ENCODE data around the gene CFAP92. TPM values are rescaled to one million over a fixed set of nuclear protein-coding genes. Genes with fewer than 3 reads are reported as not detected.
"Not testable (repeated sequence)": the region's sequence is repeated elsewhere in the genome, so short reads cannot be mapped to it uniquely, and the experiment has no call there.

Gene CFAP92
- total RNA-seq, 2 experiments from 2014 or later, result 0.10 TPM; not detected in 1

- ChIA-PET POLR2A (no interaction called here), CTCF (interaction anchor here (0.6 kb wide), 1 partner anchor 11 kb away, joined by 3 read pairs; no protein-coding TSS in a partner anchor)
- Mint-ChIP-seq H3K4me1 (peaks cover 52% of the 10 kb centered on the region), H3K4me3 (peak overlapping the region; percentile 21), H3K27me3 (no peaks in the 10 kb centered on the region), H3K36me3 (ENCODE audit: low read depth) (peaks cover 31% of the 10 kb centered on the region), H3K9me3 (no peaks in the 10 kb centered on the region), H3K27ac (no peak overlapping the region)
- no peak for DNase-seq
Measured at GRCh38 chr3:128881576-128881975, 112.3 kb downstream of the CFAP92 start.

DNA sequence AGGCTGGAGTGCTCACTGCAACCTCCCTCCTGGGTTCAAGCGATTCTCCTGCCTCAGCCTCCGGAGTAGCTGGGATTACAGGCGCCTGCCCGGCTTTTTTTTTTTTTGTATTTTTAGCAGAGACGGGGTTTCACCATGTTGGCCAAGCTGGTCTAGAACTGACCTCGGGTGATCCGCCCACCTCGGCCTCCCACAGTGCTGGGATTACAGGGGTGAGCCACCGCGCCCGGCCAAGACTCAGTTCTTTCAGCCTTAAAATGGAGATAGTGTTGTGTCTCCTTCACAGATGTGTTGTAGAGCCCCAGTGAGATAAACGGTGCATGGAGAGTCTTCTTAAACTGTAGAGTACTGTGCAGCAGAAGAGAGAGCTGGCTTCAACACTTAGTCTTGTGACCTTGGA lies 113.4 kb downstream of the CFAP92 start:
- POLR2A ChIA-PET, H3K27me3 Mint-ChIP-seq, DNase-seq, H3K9me3 Mint-ChIP-seq: not testable (repeated sequence)
- peaks cover 31% of the 10 kb centered on the region for H3K36me3 Mint-ChIP-seq (ENCODE audit: low read depth)
- H3K27ac Mint-ChIP-seq, result peak overlapping the region; percentile 98
- peaks cover 59% of the 10 kb centered on the region for H3K4me1 Mint-ChIP-seq
- CTCF ChIA-PET, result interaction anchor here (0.9 to 1.3 kb wide), 3 partner anchors 9 to 223 kb away, joined by 3 to 4 read pairs (median 3); no protein-coding TSS in a partner anchor
- H3K4me3 Mint-ChIP-seq, result peak overlapping the region; percentile 91

DNA sequence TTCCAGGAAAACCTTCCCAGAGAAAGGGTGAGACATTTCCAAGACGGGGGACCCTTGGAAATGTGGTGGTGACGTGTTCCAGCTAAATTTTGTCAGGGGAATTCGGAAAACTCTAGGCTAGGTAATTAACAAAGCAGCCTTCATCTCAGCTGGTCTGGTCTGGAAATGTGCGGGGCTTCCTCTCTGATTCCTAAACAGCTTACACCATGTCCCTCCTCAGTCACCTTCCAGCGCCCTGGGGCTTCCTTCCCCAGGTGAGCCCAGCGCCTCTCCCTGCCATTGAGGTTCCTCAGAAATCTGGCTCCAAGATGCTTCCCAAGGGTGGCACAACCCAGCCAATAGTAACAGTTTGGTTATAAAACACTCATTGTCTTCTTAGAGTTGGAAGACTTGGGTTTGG lies 113.9 kb downstream of the CFAP92 start:
- no peaks in the 10 kb centered on the region for H3K27me3 Mint-ChIP-seq
- CTCF ChIA-PET, result interaction anchor here (0.5 to 2.9 kb wide), 6 partner anchors 10 to 262 kb away, joined by 3 to 13 read pairs (median 4); no protein-coding TSS in a partner anchor
- DNase-seq, result no peak

GRCh38 chr3:128879125-128879969 lies 114.5 kb downstream of the CFAP92 start, which contains the start of gene ACAD9:
Gene ACAD9 (plus strand): TSS chr3:128879620. CDS start chr3:128879692, 72 bp downstream.
- ChIA-PET CTCF (interaction anchor here (0.5 to 5.3 kb wide), 15 partner anchors 8 to 362 kb away, joined by 3 to 23 read pairs (median 4); no protein-coding TSS in a partner anchor), POLR2A (interaction anchor here (1.0 to 1.5 kb wide), 3 partner anchors 36 to 91 kb away, joined by 3 read pairs; no protein-coding TSS in a partner anchor)
- Mint-ChIP-seq H3K27ac (peak within 1 kb of the TSS; percentile 98), H3K4me3 (peak within 1 kb of the TSS; percentile 91), H3K4me1 (peaks cover 61% of the 10 kb centered on the region), H3K9me3 (no peaks in the 10 kb centered on the region), H3K36me3 (ENCODE audit: low read depth) (peaks cover 27% of the 10 kb centered on the region), H3K27me3 (peaks cover 3% of the 10 kb centered on the region)
- DNase-seq, result peak; percentile 97

More for the DNA sequence above, 113.9 kb downstream of the CFAP92 start:
- Mint-ChIP-seq H3K9me3 (no peaks in the 10 kb centered on the region), H3K27ac (peak overlapping the region; percentile 98), H3K36me3 (ENCODE audit: low read depth) (peaks cover 30% of the 10 kb centered on the region), H3K4me3 (peak overlapping the region; percentile 91), H3K4me1 (peaks cover 61% of the 10 kb centered on the region)
- POLR2A ChIA-PET, result interaction anchor here (1.3 kb wide), 1 partner anchor 91 kb away, joined by 3 read pairs; no protein-coding TSS in a partner anchor

DNA sequence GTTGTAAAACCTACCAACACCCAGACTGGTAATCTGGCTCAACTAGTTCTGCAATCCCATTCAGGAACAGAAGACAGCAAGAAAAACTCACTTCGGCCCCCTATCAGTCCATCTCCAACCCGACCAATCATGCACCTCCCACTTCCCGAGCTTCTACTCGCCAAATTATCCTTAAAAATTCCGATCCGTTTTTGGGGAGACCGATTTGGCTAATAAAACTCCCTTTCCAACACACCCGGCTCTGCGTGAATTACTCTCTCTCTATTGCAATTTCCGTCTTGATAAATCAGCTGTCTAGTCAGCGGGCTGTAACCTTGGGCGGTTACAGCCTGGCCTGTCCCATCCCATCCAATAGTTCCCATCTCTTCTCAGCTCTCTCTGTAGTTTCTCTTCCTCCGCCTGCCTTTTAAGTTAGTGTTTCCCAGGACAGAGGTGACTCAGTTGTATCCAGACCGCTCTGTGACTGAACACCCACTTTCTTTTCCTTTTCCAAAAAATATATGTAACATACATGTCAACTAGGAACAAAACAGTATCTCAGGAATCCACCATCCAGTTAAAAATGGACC lies 115.2 kb downstream of the CFAP92 start:
- Mint-ChIP-seq H3K4me1 (peaks cover 54% of the 10 kb centered on the region), H3K9me3 (no peaks in the 10 kb centered on the region), H3K36me3 (ENCODE audit: low read depth) (peaks cover 21% of the 10 kb centered on the region), H3K27me3 (peaks cover 3% of the 10 kb centered on the region), H3K4me3 (peak overlapping the region; percentile 91), H3K27ac (peak overlapping the region; percentile 98)
- POLR2A ChIA-PET, result interaction anchor here (0.6 to 1.5 kb wide), 4 partner anchors 37 to 90 kb away, joined by 3 to 4 read pairs (median 3); no protein-coding TSS in a partner anchor
- CTCF ChIA-PET, result interaction anchor here (0.6 to 5.3 kb wide), 9 partner anchors 8 to 261 kb away, joined by 3 to 23 read pairs (median 5); no protein-coding TSS in a partner anchor
- peak; percentile 32 for DNase-seq

DNA sequence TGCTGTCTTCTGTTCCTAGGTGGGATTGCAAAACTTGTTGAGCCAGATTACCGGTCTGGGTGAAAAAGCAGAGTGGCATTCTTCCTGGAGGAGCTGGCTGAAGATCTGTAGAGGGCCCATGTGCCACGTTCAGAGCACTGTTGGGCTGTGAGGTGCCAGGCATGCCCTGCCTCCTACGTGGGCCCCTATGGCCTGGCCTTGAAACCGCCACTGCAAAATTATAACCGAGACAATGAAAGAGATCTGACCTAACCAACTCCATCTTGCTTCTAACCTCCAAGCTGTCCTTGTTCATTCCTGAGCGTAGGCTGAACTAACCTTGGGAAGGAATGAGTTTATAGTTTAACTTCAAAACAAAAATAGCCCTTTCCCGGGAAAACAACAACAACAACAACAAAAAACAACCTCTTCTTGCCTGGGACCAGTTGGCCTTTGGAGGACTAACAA lies 115.8 kb downstream of the CFAP92 start:
- Mint-ChIP-seq H3K27ac (peak overlapping the region; percentile 98), H3K4me1 (peaks cover 52% of the 10 kb centered on the region), H3K4me3 (peak overlapping the region; percentile 91), H3K9me3 (no peaks in the 10 kb centered on the region), H3K27me3 (peaks cover 3% of the 10 kb centered on the region), H3K36me3 (ENCODE audit: low read depth) (peaks cover 20% of the 10 kb centered on the region)
- ChIA-PET POLR2A (interaction anchor here (0.6 to 1.5 kb wide), 2 partner anchors 37 to 79 kb away, joined by 3 to 4 read pairs; no protein-coding TSS in a partner anchor), CTCF (interaction anchor here (1.2 to 5.3 kb wide), 7 partner anchors 11 to 260 kb away, joined by 3 to 23 read pairs (median 6); no protein-coding TSS in a partner anchor)
- DNase-seq, result no peak

DNA sequence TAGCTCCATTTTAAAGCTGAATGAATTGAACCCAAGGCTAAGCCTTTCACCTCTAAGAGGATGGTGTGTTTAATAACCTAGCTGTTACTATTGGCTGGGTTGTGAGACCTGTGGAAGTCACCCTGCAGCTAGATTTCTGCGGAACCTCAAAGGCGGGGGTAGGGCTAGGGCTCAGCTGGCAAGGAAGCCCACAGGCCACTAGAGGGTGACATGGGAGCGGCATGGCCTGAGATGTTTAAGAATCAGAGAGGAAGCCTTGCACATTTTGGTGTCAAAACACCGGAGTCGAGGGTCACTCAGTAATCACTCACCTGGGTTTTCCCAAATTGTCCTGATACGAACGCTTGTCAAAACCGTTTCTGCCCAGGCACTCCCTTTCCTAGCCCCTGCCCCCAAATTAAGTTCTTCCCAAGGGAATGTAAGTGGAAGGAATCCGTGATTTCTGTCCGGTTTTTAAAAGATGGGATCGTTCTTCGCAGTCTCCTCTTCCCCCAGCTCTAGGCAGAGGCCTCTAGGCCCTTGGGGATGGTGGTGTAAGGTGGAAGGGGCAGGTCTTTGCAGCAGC lies 118.2 kb downstream of the CFAP92 start:
- CTCF ChIA-PET, result interaction anchor here (0.6 to 5.3 kb wide), 9 partner anchors 8 to 258 kb away, joined by 3 to 23 read pairs (median 3); no protein-coding TSS in a partner anchor
- no peak overlapping the region for H3K4me3 Mint-ChIP-seq

GRCh38 chr3:128874481-128875180 lies 119.2 kb downstream of the CFAP92 start:
- POLR2A ChIA-PET, result no interaction called here
- H3K9me3 Mint-ChIP-seq, result no peaks in the 10 kb centered on the region
- H3K27me3 Mint-ChIP-seq, result peaks cover 3% of the 10 kb centered on the region
- H3K4me3 Mint-ChIP-seq, result no peak overlapping the region
- CTCF ChIA-PET, result interaction anchor here (0.8 to 5.3 kb wide), 6 partner anchors 7 to 257 kb away, joined by 3 to 23 read pairs (median 4); no protein-coding TSS in a partner anchor
- H3K4me1 Mint-ChIP-seq, result peaks cover 26% of the 10 kb centered on the region
- H3K36me3 Mint-ChIP-seq (ENCODE audit: low read depth), result peaks cover 11% of the 10 kb centered on the region
- no peak for DNase-seq
- no peak overlapping the region for H3K27ac Mint-ChIP-seq

More for the DNA sequence above, 118.2 kb downstream of the CFAP92 start:
- peak; percentile 78 for DNase-seq
- no peak overlapping the region for H3K27ac Mint-ChIP-seq
- H3K9me3 Mint-ChIP-seq, result no peaks in the 10 kb centered on the region
- peaks cover 11% of the 10 kb centered on the region for H3K36me3 Mint-ChIP-seq (ENCODE audit: low read depth)
- peaks cover 3% of the 10 kb centered on the region for H3K27me3 Mint-ChIP-seq
- H3K4me1 Mint-ChIP-seq, result peaks cover 31% of the 10 kb centered on the region
- POLR2A ChIA-PET, result no interaction called here

DNA sequence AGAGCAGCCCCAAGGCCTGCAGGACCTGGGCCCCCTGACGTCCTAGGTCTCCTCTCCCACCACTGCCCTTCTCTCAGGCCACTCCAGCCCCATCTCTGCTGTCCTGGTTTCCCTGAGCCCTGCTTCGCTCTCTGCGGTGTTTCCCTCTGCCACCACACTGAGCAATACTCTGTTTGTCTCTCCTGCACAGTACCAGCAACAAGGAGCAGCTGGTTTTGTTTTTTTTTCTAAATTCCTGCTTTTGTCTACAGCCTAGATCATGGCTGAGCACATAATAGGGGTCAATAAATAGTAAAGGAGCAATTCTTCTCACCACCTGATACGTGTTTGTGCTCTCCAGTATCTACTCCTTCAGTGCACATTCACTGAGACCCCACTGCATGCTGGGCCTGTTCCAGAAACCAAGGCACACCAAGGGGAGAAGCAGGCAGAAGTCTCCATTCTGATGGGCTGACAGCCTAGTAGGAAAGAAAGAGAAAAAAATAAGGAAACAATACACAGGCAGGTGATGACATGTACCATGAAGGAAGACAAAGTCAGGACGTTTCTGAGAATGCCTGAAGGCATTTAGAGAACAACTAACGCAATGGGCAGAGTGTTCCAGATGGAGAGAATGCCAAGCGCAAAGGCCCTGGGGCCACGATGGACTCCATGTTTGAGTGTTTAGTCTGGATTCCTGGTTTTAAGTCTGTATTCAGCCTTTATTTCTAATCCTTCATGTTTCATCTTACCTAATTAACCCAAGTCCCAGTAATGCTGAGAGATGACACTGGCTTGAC lies 120.4 kb downstream of the CFAP92 start:
- Mint-ChIP-seq H3K36me3 (ENCODE audit: low read depth) (peaks cover 6% of the 10 kb centered on the region), H3K9me3 (no peaks in the 10 kb centered on the region), H3K27ac (no peak overlapping the region), H3K27me3 (peaks cover 3% of the 10 kb centered on the region), H3K4me3 (no peak overlapping the region), H3K4me1 (peaks cover 21% of the 10 kb centered on the region)
- DNase-seq, result no peak
- ChIA-PET CTCF (interaction anchor here (2.3 kb wide), 1 partner anchor 256 kb away, joined by 5 read pairs; no protein-coding TSS in a partner anchor), POLR2A (no interaction called here)

DNA sequence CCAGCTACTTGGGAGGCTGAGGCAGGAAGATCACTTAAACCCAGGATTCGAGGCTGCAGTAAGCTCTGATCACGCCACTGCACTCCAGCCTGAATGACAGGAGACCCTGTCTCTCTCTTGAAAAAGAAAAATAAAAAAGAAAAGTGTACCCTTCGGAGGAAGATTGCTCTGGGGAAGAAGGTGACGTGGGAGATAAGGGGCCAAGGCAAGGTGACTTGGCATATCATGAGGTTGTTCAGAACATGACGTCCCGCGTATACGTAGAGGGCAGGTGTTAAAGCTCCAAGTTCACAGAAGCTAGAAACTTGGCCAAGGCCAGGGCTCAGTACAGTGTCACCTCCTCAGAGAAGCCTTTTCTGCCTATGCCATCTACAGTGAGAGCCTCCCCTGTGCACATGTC lies 121.1 kb downstream of the CFAP92 start:
- ChIA-PET CTCF (interaction anchor here (1.2 to 2.3 kb wide), 2 partner anchors 192 to 255 kb away, joined by 3 to 5 read pairs; no protein-coding TSS in a partner anchor), POLR2A (no interaction called here)

GRCh38 chr3:128872282-128872681 lies 121.6 kb downstream of the CFAP92 start:
- H3K27ac Mint-ChIP-seq, result no peak overlapping the region
- ChIA-PET POLR2A (no interaction called here), CTCF (interaction anchor here (1.2 to 2.3 kb wide), 3 partner anchors 191 to 374 kb away, joined by 3 to 5 read pairs (median 3); no protein-coding TSS in a partner anchor)
- peaks cover 3% of the 10 kb centered on the region for H3K27me3 Mint-ChIP-seq
- no peaks in the 10 kb centered on the region for H3K36me3 Mint-ChIP-seq (ENCODE audit: low read depth)
- peaks cover 9% of the 10 kb centered on the region for H3K4me1 Mint-ChIP-seq
- H3K4me3 Mint-ChIP-seq, result no peak overlapping the region
- DNase-seq, result no peak
- H3K9me3 Mint-ChIP-seq, result no peaks in the 10 kb centered on the region

More for the DNA sequence above, 121.1 kb downstream of the CFAP92 start:
- no peak for DNase-seq
- no peak overlapping the region for H3K4me3 Mint-ChIP-seq
- peaks cover 3% of the 10 kb centered on the region for H3K27me3 Mint-ChIP-seq
- H3K4me1 Mint-ChIP-seq, result peaks cover 14% of the 10 kb centered on the region
- H3K9me3 Mint-ChIP-seq, result no peaks in the 10 kb centered on the region
- no peak overlapping the region for H3K27ac Mint-ChIP-seq
- peaks cover 2% of the 10 kb centered on the region for H3K36me3 Mint-ChIP-seq (ENCODE audit: low read depth)
